ENCODE results near the gene PAEP. TPM values are rescaled to one million over a fixed set of nuclear protein-coding genes. Genes with fewer than 3 reads are reported as not detected.

The PAEP gene
- total RNA-seq = not detected in 2 replicates

DNA sequence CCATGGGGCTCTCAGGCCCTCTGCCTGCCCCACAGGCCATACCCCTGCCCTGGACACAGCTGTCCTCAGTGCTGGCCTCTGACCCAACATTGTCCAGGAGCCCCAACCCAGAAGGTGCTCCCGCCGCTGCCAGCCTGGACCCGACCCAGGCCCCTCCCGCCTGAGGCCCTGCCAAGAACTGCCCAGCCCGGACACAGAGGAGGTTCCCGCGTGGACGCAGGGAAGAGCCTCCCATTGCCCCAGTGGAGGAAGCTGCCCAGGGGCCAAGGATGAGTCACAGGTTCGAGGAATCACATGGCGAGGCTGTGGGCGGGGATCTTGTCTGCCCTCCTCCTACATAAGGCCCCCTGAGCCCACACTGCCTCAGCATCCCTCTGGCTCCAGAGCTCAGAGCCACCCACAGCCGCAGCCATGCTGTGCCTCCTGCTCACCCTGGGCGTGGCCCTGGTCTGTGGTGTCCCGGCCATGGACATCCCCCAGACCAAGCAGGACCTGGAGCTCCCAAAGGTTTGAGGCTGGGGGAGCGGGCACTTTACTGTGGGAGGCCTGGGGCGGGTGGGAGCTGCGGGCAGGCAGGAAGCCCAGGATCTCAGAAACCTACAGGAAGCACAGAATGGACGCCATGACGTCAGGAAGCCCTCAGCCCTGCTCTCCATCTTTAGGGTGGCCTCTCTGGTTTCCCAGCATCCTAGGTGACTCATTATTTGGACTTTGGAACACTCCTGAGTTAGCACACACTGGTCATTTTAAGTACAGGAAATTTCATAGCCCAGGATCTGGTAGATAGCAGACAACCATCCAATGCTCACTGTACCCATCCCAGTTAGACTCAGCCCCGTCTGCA lies at the start of gene PAEP:
PAEP (plus strand) TSS at position 366 of the 844 bp plus-strand sequence.

DNA sequence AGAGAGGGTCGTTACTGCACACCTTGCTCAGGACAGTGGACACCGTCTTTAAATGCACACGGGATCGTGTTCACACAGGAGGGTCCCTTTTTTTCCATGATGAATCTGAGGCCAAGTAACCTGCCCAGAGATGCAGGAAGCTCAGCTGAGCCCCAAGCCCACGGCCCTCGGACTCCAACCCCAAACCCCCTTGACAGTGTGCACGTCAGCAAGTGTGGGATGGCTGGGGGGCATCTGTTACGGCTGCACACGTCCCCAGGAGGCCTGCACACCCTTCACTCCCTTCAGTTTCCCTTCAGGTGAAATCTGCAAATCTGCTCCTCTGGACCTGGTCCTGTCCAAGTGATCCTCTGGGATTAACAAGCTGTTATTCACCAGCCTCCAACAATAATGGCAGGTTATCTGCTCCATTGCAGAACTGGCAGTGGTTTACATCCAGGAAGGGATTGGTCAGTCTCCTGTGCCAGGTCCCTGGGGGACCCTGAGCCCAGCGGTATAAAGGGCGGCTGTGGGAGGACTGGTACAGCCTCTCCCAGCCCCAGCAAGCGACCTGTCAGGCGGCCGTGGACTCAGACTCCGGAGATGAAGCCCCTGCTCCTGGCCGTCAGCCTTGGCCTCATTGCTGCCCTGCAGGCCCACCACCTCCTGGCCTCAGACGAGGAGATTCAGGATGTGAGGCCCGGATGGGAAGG lies 40.5 kb upstream of the PAEP start, which contains the start of gene LCN1:
LCN1 (plus strand) TSS at position 525 of the 692 bp plus-strand sequence; CDS start at position 583, 58 bp downstream.

DNA sequence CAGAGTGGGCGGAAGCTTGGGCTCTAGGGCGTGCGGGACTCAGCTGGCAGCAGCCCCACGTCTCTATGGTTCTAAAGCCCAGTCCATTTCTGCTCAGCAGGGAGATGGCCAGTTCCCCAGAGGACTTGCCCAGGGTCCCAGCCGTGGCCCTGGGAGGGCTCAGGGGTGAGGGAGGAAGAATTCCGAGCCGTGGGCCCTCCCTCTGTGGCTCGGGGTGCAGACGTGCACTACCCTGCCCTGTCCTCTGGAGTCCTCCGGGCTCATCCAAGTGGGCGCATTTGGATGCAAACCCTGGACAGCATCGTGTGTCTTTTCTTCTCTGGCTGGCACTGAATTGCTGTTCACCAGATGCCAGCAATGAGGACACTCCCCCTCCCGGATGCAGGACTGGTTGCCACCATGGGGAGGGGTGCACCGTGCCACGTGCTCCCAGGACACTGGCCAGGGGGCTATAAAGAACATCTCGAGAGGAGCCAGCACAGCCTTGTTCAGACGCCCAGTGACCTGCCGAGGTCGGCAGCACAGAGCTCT lies 15.8 kb upstream of the PAEP start, which contains the start of gene OBP2A:
OBP2A (plus strand) TSS at position 481 of the 531 bp plus-strand sequence. CDS start 55 bp downstream, outside the sequence.

Other genes with a start within 250 kb of the PAEP start
- 17.1 and 23.1 TPM in 2 replicates for gene PPP1R26, start 82.0 kb upstream of the PAEP start, total RNA-seq
- 67.8 and 85.9 TPM in 2 replicates for gene MRPS2, start 61.1 kb upstream of the PAEP start, total RNA-seq
- gene LCN1, start 40.3 kb upstream of the PAEP start, total RNA-seq = not detected in 2 replicates
- not detected in 2 replicates for gene OBP2A, start 15.6 kb upstream of the PAEP start, total RNA-seq
- gene GLT6D1, start 77.8 kb downstream of the PAEP start, total RNA-seq = not detected in 2 replicates
- gene LCN9, start 101.6 kb downstream of the PAEP start, total RNA-seq = not detected in 2 replicates
- gene SOHLH1, start 137.7 kb downstream of the PAEP start, total RNA-seq = not detected in 2 replicates
- not detected in 2 replicates for gene KCNT1, start 140.4 kb downstream of the PAEP start, total RNA-seq